HEK293T (cell line): ENCODE measurements around the gene PRRG1.
A peak's percentile ranks its signal among the peaks of the same experiment; 100 is the strongest.

Source experiments
- CTCF ChIA-PET: fragments of 350-600 bp; formaldehyde crosslinking; extraction: SDS; loops from one replicate; lab custom pipeline; 2021; ENCODE audit warnings: antibody characterized with exemption, inconsistent platforms; lab: Yijun Ruan, JAX
- POLR2A ChIA-PET: fragments of 350-600 bp; formaldehyde crosslinking; extraction: SDS; loops from one replicate; lab custom pipeline; 2020; ENCODE audit warnings: antibody characterized with exemption, inconsistent platforms; lab: Yijun Ruan, JAX
- DNase-seq: peaks from one replicate; pipeline ENCODE4 v3.0.0; 2012; ENCODE audit warnings: mixed read lengths; ENCODE audit errors: extremely low spot score
- ARNT ChIP-seq: fragments of 450-650 bp; IDR thresholded peaks from 2 replicates; pipeline ENCODE4 v1.6.1; 2017; ENCODE audit warnings: mild to moderate bottlenecking
- BHLHE40 ChIP-seq: fragments of 450-650 bp; IDR thresholded peaks from 2 replicates; pipeline ENCODE4 v1.6.1; 2016; ENCODE audit warnings: mild to moderate bottlenecking, moderate library complexity, borderline replicate concordance
- CTBP1 ChIP-seq: fragments of 450-650 bp; IDR thresholded peaks from 2 replicates; pipeline ENCODE4 v1.6.1; 2016; ENCODE audit warnings: borderline replicate concordance
- ELF4 ChIP-seq: fragments of 450-650 bp; IDR thresholded peaks from 2 replicates; pipeline ENCODE4 v1.6.1; 2017; ENCODE audit warnings: antibody characterized with exemption
- FOXA1 ChIP-seq: fragments of 450-650 bp; IDR thresholded peaks from 2 replicates; pipeline ENCODE4 v1.6.1; 2016; ENCODE audit warnings: mild to moderate bottlenecking
- FOXK2 ChIP-seq: fragments of 450-650 bp; IDR thresholded peaks from 2 replicates; pipeline ENCODE4 v1.6.1; 2016; ENCODE audit warnings: mild to moderate bottlenecking
- FOXM1 ChIP-seq: fragments of 450-650 bp; IDR thresholded peaks from 2 replicates; pipeline ENCODE4 v1.6.1; 2017; ENCODE audit warnings: mild to moderate bottlenecking, borderline replicate concordance
- HDGF ChIP-seq: fragments of 450-650 bp; IDR thresholded peaks from 2 replicates; pipeline ENCODE4 v1.6.1; 2017; ENCODE audit warnings: antibody characterized with exemption, borderline replicate concordance
- L3MBTL2 ChIP-seq: fragments of 450-650 bp; conservative IDR thresholded peaks from 2 replicates; pipeline ENCODE4 v1.6.1; 2016; ENCODE audit warnings: mild to moderate bottlenecking
- LEF1 ChIP-seq: fragments of 450-650 bp; IDR thresholded peaks from 2 replicates; pipeline ENCODE4 v1.6.1; 2017; ENCODE audit warnings: mild to moderate bottlenecking, borderline replicate concordance
- NFRKB ChIP-seq: fragments of 450-650 bp; IDR thresholded peaks from 2 replicates; pipeline ENCODE4 v1.6.1; 2016; ENCODE audit warnings: mild to moderate bottlenecking, moderate library complexity
- SP1 ChIP-seq: fragments of 450-650 bp; IDR thresholded peaks from 2 replicates; pipeline ENCODE4 v1.6.1; 2017
- SUZ12 ChIP-seq: fragments of 450-650 bp; IDR thresholded peaks from 2 replicates; pipeline ENCODE4 v1.6.1; 2016; ENCODE audit warnings: mild to moderate bottlenecking
- TARDBP ChIP-seq: fragments of 450-650 bp; IDR thresholded peaks from 2 replicates; pipeline ENCODE4 v1.6.1; 2016
- ZNF384 ChIP-seq: fragments of 450-650 bp; IDR thresholded peaks from 2 replicates; pipeline ENCODE4 v1.6.1; 2016
- TF ChIP-seq, protein P1 (sequence below): fragments of 450-650 bp; IDR thresholded peaks from 2 replicates; pipeline ENCODE4 v1.6.1; 2016

PRRG1 gene

DNA sequence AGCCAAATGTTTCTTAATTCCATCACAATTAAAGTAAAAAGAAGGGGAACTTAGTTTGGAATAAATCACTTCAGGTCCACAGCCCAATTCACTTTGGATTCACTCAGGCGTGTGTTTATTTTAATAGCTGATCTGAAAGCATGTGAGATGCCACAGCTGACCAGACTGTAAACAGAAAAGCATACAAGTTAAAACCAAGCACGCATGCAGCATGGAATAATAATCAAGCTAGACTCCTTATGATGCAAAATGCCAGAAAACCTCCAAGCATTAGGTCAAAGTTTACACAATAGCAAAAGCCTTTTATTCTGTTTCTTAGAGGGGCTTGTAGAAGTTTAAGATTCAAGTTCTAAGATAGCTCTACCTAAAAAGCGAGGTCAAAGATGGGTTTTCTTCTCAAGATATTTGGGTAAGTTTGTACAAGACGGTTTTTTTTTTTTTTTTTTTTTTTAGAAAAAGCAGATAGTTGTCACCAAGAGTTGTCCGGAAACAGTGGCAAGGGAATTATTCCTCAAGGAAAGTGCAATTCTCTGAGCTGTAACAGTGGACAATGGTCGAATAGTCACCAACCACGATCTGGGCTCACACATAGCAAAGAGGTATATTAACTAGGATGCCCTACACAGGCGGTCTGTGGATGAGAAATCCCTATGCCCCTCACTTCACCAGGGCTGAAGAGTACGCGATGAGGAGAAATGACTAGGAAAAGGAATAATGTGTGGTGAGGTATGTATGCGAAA lies 763 bp upstream of the PRRG1 start:
- TF ChIP-seq ARNT (no peak), HDGF (no peak), L3MBTL2 (no peak), ELF4 (no peak), SP1 (no peak), FOXA1 (no peak), FOXK2 (no peak), SUZ12 (no peak), NFRKB (no peak), ZNF384 (no peak), LEF1 (no peak), CTBP1 (no peak), FOXM1 (no peak), BHLHE40 (no peak)
- TF ChIP-seq, protein P1, sequence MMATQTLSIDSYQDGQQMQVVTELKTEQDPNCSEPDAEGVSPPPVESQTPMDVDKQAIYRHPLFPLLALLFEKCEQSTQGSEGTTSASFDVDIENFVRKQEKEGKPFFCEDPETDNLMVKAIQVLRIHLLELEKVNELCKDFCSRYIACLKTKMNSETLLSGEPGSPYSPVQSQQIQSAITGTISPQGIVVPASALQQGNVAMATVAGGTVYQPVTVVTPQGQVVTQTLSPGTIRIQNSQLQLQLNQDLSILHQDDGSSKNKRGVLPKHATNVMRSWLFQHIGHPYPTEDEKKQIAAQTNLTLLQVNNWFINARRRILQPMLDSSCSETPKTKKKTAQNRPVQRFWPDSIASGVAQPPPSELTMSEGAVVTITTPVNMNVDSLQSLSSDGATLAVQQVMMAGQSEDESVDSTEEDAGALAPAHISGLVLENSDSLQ, result no peak
- ChIA-PET POLR2A (interaction anchor here (0.7 to 1.1 kb wide), 3 partner anchors 15 to 28 kb away, joined by 3 to 4 read pairs (median 3); no protein-coding TSS in a partner anchor), CTCF (no interaction called here)
- DNase-seq, result no peak

DNA sequence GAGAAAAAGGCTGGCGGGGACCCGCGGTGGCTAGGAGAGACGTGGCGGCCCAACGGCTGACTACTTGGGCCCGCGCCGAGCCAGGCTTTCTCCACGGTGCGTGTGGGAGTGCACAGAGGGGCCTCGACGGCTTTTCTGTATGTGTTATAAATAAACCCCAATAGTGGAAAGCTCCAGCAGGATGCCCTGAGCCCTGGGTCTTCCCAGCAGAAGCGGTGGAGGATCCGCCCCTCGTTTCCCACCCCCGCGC lies 268 bp upstream of the PRRG1 start:
- no peak for DNase-seq
- POLR2A ChIA-PET, result interaction anchor here (0.7 to 1.1 kb wide), 3 partner anchors 15 to 27 kb away, joined by 3 to 4 read pairs (median 3); no protein-coding TSS in a partner anchor
- no peak for TF ChIP-seq ZNF384
- TF ChIP-seq FOXA1, result no peak
- no peak for TF ChIP-seq SUZ12
- TF ChIP-seq SP1, result no peak
- TF ChIP-seq FOXM1, result no peak
- TF ChIP-seq TARDBP, result no peak
- CTCF ChIA-PET, result no interaction called here

DNA sequence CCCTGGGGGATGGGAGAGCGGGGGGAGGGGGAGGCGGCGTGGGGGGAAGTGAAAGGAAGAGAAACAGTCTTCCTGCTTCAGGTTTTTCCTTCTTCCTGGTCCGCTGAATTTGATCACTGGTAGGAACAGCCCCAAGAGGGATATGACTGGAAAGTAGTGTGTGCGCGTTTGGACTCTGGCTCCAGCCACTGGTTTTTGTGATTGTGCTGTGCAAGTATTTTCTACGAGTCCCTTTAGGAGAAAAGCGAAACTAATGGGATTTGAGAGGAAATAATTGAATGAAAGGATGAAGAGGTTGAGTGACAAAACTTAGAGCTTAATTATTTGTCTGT lies 836 bp downstream of the PRRG1 start:
- no peak for TF ChIP-seq FOXA1
- TF ChIP-seq NFRKB, result no peak
- no peak for TF ChIP-seq ELF4
- TF ChIP-seq CTBP1, result no peak
- no peak for TF ChIP-seq SUZ12
- TF ChIP-seq HDGF, result no peak
- no peak for TF ChIP-seq FOXK2
- no peak for TF ChIP-seq TARDBP
- no peak for TF ChIP-seq L3MBTL2
- no peak for TF ChIP-seq LEF1
- no peak for TF ChIP-seq FOXM1
- TF ChIP-seq, protein P1, result no peak
- TF ChIP-seq SP1, result no peak
- TF ChIP-seq ARNT, result no peak
- no peak for TF ChIP-seq BHLHE40
- no peak for TF ChIP-seq ZNF384

DNA sequence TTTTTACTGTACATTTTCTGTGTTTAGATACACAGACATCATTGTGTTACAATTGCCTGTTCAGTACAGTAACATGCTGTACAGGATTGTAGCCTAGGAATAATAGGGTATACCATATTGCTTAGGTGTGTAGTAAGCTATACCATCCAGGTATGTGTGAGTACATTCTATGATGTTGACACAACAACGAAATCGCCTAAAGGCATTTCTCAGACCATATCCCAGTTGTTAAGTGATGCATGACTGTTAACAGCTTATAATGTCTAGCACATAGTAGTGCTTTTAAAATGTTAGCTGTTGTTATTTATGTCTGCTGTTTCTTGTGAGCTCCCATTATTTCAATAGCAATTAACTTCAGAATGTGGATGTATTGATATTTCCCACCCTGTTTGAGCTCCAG lies 4.5 kb downstream of the PRRG1 start:
- ChIA-PET CTCF (no interaction called here), POLR2A (no interaction called here)
- TF ChIP-seq NFRKB (no peak), LEF1 (no peak), HDGF (no peak), ELF4 (no peak), ARNT (no peak), ZNF384 (no peak), FOXK2 (no peak)
- DNase-seq, result no peak

More for the DNA sequence above, 836 bp downstream of the PRRG1 start:
- CTCF ChIA-PET, result no interaction called here
- DNase-seq, result peak; percentile 17
- POLR2A ChIA-PET, result no interaction called here

DNA sequence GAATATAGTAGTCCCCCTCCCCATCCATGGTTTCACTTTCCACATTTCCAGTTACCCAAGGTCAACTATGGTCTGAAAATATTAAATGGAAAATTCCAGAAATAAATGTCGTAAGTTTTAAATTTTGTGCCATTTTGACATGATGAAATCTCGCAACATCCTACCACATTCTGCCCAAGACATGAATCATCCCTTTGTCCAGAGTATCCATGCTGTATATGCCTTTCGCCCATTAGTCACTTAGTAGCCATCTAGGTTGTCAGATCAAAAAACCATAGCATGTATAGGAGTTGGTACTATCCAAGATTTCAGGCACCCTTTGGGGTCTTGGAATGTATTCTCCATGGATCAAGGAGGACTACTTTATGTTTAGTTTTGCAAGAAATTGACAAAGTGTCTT lies 8.3 kb downstream of the PRRG1 start:
- ChIA-PET CTCF (no interaction called here), POLR2A (no interaction called here)
- no peak for TF ChIP-seq CTBP1
- no peak for TF ChIP-seq TARDBP
- no peak for TF ChIP-seq HDGF
- TF ChIP-seq SUZ12, result no peak
- TF ChIP-seq SP1, result no peak
- no peak for TF ChIP-seq FOXM1
- no peak for TF ChIP-seq NFRKB
- TF ChIP-seq FOXA1, result no peak
- no peak for TF ChIP-seq L3MBTL2
- TF ChIP-seq ARNT, result no peak
- TF ChIP-seq ZNF384, result no peak
- TF ChIP-seq BHLHE40, result no peak
- no peak for TF ChIP-seq FOXK2
- no peak for TF ChIP-seq LEF1
- TF ChIP-seq, protein P1, result no peak
- TF ChIP-seq ELF4, result no peak
- DNase-seq, result no peak

DNA sequence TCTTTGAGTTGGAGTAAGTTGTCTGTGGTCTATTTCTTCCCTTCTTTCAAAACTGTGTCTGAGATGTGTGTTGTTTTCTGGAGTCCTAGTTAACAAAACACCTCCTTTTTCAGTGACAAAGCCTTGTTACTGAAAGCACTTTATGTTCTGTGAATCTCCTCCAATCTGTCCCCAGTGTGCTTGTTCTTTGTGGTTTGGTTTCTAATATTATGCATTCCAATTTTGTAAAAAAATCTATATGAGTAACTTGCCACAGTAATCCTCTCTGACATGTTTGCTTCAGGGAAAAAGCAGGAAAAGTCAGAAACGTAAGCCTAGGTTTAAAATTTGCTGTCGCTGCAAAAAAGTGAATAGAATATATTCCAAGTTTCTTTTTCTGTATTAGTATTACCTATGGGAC lies 12.4 kb downstream of the PRRG1 start:
- no peak for TF ChIP-seq ARNT
- no peak for TF ChIP-seq TARDBP
- TF ChIP-seq FOXK2, result no peak
- no peak for TF ChIP-seq ELF4
- no peak for TF ChIP-seq L3MBTL2
- TF ChIP-seq BHLHE40, result no peak
- TF ChIP-seq FOXM1, result no peak
- no peak for DNase-seq
- ChIA-PET POLR2A (no interaction called here), CTCF (no interaction called here)
